Stimulated activated CD4-positive, alpha-beta T cell treated with anti-CD3 and anti-CD28 coated beads, Interleukin-15, amount 100 ng/mL, for 24 hours (primary cell): Measurements from ENCODE around the gene ENO4.

ENCODE experiments used
- DNase-seq: peaks from one replicate; pipeline ENCODE4 v3.0.0-alpha.2; 2020

ENO4 gene

GRCh38 chr10:116919164-116919563, 69.9 kb downstream of the ENO4 start:
- DNase-seq = no peak

- no peak for DNase-seq
Measured at GRCh38 chr10:116919706-116920105, 70.4 kb downstream of the ENO4 start.

GRCh38 chr10:116925056-116925455, 75.8 kb downstream of the ENO4 start:
- DNase-seq = no peak

- DNase-seq = no peak
Measured at GRCh38 chr10:116926426-116926825, 77.1 kb downstream of the ENO4 start.

GRCh38 chr10:116931806-116932205, 82.5 kb downstream of the ENO4 start:
- no peak for DNase-seq
